ENCODE measurements around the gene SHB.

SHB gene

GRCh38 chr9:38003230-38003629 is 65.8 kb downstream of the SHB start:
- TF ChIP-seq POLR2AphosphoS5 (IDR thresholded peaks at IDR 0.05; ENCODE audit: low read depth, low read length) (no peak), REST (IDR thresholded peaks at IDR 0.05; ENCODE audit: insufficient read depth in 1 of 2, low read depth in 2 of 2, low read length in 2 of 2) (no peak), FOXP2 (optimal IDR thresholded peaks at IDR 0.05; ENCODE audit: borderline replicate concordance, extremely low read depth, extremely low read length, insufficient read depth) (no peak), TAF1 (IDR thresholded peaks at IDR 0.05; ENCODE audit: borderline replicate concordance, insufficient read depth, low read length) (no peak), SIN3A (IDR thresholded peaks at IDR 0.05; ENCODE audit: borderline replicate concordance, insufficient read depth, low read length) (no peak)

GRCh38 chr9:38001430-38001829 is 67.6 kb downstream of the SHB start:
- TF ChIP-seq FOXP2 (optimal IDR thresholded peaks at IDR 0.05; ENCODE audit: borderline replicate concordance, extremely low read depth, extremely low read length, insufficient read depth) = no peak
- no peak for TF ChIP-seq TAF1 (IDR thresholded peaks at IDR 0.05; ENCODE audit: borderline replicate concordance, insufficient read depth, low read length)
- no peak for TF ChIP-seq POLR2AphosphoS5 (IDR thresholded peaks at IDR 0.05; ENCODE audit: low read depth, low read length)
- TF ChIP-seq REST (IDR thresholded peaks at IDR 0.05; ENCODE audit: insufficient read depth in 1 of 2, low read depth in 2 of 2, low read length in 2 of 2) = no peak
- no peak for TF ChIP-seq SIN3A (IDR thresholded peaks at IDR 0.05; ENCODE audit: borderline replicate concordance, insufficient read depth, low read length)

GRCh38 chr9:38000735-38001134 is 68.3 kb downstream of the SHB start:
- TF ChIP-seq POLR2AphosphoS5 (IDR thresholded peaks at IDR 0.05; ENCODE audit: low read depth, low read length) = no peak
- no peak for TF ChIP-seq SIN3A (IDR thresholded peaks at IDR 0.05; ENCODE audit: borderline replicate concordance, insufficient read depth, low read length)
- TF ChIP-seq TAF1 (IDR thresholded peaks at IDR 0.05; ENCODE audit: borderline replicate concordance, insufficient read depth, low read length) = no peak
- TF ChIP-seq REST (IDR thresholded peaks at IDR 0.05; ENCODE audit: insufficient read depth in 1 of 2, low read depth in 2 of 2, low read length in 2 of 2) = no peak
- no peak for TF ChIP-seq FOXP2 (optimal IDR thresholded peaks at IDR 0.05; ENCODE audit: borderline replicate concordance, extremely low read depth, extremely low read length, insufficient read depth)

- TF ChIP-seq TAF1 (IDR thresholded peaks at IDR 0.05; ENCODE audit: borderline replicate concordance, insufficient read depth, low read length) (no peak), FOXP2 (optimal IDR thresholded peaks at IDR 0.05; ENCODE audit: borderline replicate concordance, extremely low read depth, extremely low read length, insufficient read depth) (no peak), REST (IDR thresholded peaks at IDR 0.05; ENCODE audit: insufficient read depth in 1 of 2, low read depth in 2 of 2, low read length in 2 of 2) (no peak), SIN3A (IDR thresholded peaks at IDR 0.05; ENCODE audit: borderline replicate concordance, insufficient read depth, low read length) (no peak), POLR2AphosphoS5 (IDR thresholded peaks at IDR 0.05; ENCODE audit: low read depth, low read length) (no peak)
These were observed 68.7 kb downstream of the SHB start for GRCh38 chr9:38000332-38000731.
